AG08395 (cell line): Measurements from ENCODE around the gene GAS1.

Source experiments
- DNase-seq: peaks from one replicate; pipeline ENCODE4 v3.0.0; 2012; ENCODE audit warnings: mixed read lengths, low spot score

GAS1 gene

DNA sequence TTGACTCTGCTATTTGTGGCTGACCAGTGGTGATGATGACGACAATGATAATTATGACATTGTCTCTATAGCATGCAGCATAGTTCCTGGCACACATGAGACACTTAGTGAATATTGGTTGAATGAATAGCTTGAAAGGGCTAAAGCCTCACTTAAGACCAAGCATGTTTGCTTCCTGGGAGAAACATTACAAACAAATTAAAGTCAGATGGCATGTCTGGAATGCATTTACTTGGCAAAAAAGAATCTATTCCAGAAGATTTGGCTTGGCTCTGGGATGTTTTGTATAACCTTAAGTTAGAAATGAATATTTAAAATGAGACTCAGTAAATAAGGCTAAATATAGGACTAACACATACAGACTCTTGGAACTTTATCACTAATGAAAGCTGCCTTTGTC is 21.6 kb downstream of the GAS1 start:
- peak; percentile 78 for DNase-seq

DNA sequence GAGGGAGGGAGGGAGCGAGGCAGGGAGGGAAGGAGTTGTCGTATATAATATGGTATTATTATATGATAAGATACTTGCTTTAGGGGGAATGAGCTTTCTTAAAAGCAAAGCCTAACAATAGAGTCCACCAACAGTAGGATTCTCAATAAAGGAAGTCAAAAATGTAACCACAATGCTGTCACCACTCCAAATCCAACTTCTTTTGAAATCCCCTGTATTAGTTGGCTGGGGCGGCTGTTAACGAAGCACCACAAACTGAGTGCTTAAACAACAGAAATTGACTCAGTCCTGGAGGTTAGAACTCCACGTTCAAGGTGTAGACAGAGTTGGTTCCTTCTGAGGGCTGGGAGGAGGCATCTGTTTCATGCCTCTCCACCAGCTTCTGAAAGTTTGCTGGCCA is 23.1 kb downstream of the GAS1 start:
- peak; percentile 48 for DNase-seq

DNA sequence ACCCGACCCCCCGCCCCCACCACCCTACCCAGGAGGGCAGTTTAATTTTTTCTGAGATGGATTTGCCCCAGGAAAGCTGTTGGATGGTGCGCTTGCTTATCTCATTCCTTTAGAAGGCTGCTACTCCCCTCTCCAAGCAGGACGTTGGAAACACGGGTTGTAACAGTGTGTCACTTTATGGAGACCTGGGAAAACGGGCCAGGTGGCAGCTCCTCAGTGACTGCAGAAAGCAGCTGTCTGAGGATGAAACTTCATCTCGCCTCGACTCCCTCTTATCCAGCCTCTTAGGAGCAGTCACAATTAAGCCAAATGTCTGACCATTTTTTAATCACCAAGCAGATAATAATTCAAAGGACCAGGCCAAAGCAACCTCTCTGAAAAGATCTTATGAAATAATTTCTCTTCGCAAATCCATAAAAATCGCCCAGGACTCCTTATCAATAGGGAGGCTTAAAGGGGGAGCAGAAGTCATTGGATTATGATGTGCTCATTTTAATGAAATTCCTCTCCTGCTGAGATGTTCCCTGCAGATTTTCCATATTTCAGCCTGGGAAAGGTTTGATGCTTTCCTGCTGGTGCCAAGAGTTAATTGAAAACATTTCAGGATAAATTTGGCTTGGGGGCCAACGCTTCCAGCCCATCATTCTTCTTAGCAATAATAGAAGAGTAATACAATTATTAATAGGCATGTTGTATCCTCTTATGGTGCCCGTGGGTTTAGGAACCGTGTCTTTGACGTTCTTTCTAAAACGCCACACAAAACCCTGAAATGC is 26.0 kb downstream of the GAS1 start:
- no peak for DNase-seq

DNA sequence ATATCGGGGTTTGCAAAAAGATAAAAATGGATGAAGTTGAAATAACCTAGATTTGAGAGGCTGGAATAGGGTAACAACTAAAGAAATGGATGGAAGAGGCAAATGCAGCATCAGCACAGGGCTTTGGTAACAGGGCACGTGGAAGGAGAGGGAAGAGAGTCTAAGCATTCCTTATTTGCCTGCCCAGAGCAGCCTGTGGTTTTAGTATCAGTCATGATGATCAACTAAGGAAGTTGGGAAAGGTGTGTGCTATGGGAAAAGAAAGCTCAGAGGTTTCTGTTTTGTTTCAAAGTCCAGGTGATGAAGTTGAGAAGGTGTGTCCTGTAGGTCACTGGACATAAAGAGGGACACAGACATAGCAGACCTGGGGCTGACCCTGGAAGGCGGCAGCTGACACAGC is 28.8 kb downstream of the GAS1 start:
- DNase-seq: no peak

DNA sequence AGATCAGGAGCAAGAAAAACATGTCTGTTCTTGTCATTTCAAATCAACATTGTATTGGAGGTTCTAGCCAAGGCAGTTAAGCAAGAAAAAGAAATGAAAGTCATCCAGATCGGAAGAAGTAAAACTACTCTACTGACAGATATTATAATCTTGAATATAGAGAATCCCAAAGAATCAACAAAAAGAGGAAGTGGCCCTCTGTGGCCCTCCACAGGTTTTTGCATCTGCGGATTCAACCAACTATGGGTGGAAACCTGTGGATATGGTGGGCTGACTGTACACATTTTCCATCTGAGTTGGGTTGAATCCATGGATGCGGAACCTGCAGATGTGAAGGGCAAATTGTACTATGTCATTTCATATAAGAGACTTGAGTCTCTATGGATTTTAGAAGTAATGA is 35.1 kb downstream of the GAS1 start:
- DNase-seq: no peak

DNA sequence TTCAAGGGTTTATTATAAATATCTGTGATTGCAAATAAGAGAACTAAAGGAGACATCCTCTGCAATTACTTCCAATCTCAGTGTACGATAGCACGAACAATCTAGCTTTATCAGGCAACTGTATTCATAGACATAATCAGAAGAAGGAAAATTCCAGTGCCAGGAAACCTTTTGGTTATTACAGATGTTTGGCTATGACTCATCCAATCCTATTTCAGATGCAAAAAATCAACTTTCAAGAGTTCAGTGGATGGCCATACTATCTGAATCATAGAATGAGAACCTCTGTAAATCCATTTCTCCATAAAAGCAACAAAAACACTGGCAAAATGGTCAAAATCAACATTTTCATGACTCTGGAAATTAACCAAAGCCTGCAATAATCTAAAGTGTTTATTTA is 37.9 kb downstream of the GAS1 start:
- DNase-seq: peak; percentile 58

DNA sequence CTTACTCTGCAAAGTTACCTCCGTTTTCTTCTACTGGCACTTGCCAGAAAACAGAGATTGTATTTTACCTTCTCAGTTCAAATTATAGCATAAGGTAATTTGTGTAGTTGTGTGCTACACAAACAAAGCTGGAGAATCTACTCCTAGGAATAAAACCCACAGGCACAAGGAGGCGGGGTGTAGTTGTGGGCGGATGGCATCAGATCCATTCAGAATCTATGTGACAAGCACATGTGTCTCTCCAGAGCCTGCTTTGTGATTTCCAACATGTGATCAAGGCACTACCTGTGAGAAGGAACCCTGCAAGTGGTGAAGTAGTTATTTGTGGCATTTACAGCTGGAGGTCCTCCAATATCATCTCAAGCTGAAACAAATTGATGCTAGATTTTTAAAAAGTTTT is 39.0 kb downstream of the GAS1 start:
- no peak for DNase-seq

DNA sequence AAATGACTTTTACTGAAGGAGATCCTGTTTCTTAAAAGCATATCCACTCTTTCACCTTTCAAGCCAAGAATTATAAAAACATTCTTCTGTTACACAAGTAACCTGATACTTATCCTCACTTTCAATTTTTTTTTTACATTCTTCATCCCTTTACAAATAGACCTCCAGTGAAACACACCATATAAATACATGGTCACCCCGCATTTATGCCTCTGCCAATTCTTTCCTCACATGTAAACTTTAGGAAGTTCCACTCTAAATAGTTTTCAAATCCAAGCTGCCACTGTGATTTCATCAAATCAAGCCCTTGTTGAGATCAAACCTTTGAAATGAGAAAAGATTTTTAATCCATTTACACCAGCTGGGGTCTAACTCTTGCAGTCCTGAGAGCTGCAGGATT is 40.0 kb downstream of the GAS1 start:
- no peak for DNase-seq

DNA sequence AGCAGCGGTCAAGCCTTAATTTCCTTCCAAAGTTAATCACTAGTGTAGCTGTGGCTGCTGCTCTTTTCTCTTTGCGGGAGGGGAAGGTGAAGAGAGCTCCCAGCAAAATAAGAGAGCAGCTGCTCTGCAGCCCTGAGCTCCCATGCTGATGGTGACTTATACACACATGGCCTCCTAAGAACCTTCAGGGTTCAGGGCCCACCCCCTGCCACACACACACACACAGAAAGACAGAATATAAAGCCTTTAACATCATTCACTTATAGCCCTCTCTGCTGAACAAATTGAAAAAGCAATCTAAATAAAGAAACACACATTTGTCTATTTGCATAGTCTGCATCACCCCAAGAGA is 43.6 kb downstream of the GAS1 start:
- DNase-seq: no peak

DNA sequence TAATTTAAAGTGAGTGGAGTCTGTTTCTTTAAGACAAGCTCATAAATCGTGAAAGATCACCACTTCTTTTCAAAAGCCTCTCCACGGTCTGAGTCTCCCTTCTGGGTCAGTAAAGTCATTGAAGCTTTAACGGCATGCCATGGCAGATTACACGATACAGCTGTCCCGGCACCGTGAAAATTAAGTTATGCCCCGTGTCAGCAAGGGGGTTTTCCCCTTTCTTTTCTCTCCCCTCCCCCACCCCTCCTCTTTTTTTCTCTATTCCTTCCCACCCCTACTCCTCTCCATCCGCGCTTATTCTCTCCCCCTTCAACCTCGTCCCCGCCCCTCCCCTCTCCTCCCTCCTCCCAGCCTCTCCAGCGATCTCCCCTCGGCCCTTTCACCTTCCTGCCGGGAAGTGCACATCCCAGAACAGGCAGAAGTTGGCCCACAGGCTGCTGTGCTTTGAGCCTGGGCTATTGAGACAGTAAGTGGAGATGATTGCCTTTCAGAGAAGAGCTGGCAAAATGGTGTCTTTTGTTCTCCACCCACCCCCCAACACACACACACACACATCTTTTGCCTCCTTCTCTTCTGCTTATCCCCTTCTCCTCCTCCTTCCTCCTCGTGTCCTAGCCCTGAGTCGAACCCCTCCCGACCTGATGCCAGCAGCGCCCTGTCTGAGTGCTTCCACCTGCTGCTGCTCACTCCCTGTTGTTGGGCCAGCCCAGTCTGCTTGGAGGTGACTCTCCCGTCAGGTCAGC is 44.1 kb downstream of the GAS1 start:
- DNase-seq: no peak

DNA sequence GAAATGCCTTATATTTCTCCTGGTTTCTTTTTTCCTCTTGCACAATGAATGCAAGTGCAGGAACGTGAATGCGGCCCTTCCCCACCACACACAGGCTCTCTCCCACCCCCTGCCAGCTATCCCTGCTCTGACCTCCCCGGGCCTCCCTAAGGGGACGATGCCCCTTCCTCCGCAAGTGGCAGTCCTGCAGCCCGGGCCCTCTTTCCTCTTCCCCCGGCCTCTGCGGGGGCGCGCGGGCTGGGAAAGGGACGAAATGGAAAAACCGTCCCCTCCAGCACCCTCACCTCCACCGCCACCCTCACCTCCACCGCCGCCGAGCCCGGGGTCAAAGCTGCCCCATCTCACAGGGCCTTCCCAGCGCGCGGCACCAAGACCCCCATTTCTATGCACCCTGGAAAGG is 44.7 kb downstream of the GAS1 start:
- DNase-seq: no peak

DNA sequence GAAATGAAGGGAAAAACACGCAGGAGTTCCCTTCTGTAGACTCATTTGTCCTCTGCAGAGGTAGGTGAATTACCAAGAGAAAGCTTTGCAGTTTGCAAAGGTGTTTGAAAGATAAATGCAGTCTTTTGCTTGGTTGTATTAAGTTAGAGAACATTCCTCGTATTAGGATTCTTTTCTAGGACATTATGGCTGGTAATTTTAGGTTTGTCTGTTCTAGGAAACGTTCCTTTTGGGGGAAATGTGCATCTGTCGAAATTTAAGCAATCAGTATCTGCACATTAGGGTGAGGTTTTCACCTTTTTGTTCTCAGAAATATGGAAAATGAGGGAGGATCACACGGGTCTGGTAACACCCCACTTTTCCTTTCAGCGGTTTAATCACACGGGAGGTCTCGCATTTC is 45.1 kb downstream of the GAS1 start:
- no peak for DNase-seq

DNA sequence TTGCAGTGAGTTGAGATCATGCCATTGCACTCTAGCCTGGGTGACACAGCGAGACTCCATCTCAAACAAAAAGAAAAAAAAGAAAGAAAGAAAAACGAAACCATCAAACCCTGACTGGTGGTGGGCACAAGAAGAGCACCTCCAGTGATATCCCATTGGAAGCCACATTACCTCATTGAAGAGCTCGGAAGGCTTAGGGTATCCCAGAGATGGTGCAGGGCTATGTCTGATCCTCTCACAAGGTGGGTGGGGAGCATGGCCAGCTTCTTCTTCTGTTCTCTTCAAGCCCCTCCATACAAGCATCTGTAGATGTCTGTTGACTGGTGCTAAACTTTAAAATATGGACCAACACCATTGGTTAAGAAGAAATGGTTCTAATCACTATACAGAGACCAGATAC is 45.8 kb downstream of the GAS1 start:
- no peak for DNase-seq
